ENCODE results near the gene PNCK.

DNA sequence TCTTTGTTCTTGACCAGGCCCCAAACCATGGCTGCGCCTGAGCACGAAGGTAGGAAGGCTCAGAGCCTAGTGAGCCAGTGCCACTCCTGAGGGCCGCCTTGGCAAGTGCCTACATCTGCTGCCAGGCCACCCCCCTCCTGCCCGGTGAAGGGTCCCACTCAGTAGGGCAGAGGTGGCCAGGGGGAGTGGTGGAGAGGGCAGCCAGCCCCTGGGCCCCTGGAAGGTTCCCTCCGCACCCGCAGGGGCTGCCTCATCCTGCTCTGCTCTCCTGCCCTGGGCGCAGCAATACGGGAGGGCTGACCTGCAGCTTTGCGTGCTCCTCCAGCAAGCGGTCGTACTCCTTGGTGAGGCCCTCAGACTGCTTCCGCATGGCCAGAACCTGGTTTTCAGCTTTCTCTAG lies 28.1 kb upstream of the PNCK start:
- TF ChIP-seq, protein P1, sequence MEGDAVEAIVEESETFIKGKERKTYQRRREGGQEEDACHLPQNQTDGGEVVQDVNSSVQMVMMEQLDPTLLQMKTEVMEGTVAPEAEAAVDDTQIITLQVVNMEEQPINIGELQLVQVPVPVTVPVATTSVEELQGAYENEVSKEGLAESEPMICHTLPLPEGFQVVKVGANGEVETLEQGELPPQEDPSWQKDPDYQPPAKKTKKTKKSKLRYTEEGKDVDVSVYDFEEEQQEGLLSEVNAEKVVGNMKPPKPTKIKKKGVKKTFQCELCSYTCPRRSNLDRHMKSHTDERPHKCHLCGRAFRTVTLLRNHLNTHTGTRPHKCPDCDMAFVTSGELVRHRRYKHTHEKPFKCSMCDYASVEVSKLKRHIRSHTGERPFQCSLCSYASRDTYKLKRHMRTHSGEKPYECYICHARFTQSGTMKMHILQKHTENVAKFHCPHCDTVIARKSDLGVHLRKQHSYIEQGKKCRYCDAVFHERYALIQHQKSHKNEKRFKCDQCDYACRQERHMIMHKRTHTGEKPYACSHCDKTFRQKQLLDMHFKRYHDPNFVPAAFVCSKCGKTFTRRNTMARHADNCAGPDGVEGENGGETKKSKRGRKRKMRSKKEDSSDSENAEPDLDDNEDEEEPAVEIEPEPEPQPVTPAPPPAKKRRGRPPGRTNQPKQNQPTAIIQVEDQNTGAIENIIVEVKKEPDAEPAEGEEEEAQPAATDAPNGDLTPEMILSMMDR (IDR thresholded peaks at IDR 0.05; ENCODE audit: insufficient read depth, low read length, poor library complexity, severe bottlenecking) = no peak
- no peak for TF ChIP-seq EZH2phosphoT487 (conservative IDR thresholded peaks at IDR 0.05; ENCODE audit: low read length)

Measured in SU-DHL-6 (cell line).